OCI-LY3 (cell line): ENCODE results near the gene HOXC13.

Source experiments
- EZH2phosphoT487 ChIP-seq: fragments of 200-600 bp; shearing (Covaris generic); IDR thresholded peaks from 2 replicates; pipeline ENCODE4 v1.6.1; 2018; ENCODE audit warnings: antibody characterized with exemption, mixed run types, low read depth
- TF ChIP-seq, protein P1 (sequence below): fragments of 200-600, 300-600 bp; sonication (generic); IDR thresholded peaks from 2 replicates; pipeline ENCODE4 v1.5.1; 2014; ENCODE audit warnings: antibody characterized with exemption, low read length, low read depth

DNA sequence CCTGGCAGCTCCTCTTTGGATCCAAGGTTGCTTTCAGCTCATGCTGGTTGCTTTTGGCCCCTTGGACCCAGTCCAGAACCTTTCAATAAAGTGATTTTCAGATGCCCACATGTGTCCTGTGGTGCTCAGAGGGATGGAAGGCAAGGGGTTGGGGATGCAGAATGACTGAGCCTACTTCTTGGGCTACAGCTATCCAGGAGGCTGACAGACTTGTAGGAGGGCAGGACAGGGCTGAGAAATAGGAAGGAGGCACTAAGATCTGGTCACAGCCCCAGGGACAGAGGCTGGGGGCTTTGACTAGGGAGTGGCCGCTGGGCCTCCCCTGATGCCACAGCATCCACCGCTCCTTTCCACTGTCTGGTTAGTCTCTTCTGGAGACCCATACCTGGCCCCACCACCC is 33.1 kb downstream of the HOXC13 start:
- TF ChIP-seq, protein P1, sequence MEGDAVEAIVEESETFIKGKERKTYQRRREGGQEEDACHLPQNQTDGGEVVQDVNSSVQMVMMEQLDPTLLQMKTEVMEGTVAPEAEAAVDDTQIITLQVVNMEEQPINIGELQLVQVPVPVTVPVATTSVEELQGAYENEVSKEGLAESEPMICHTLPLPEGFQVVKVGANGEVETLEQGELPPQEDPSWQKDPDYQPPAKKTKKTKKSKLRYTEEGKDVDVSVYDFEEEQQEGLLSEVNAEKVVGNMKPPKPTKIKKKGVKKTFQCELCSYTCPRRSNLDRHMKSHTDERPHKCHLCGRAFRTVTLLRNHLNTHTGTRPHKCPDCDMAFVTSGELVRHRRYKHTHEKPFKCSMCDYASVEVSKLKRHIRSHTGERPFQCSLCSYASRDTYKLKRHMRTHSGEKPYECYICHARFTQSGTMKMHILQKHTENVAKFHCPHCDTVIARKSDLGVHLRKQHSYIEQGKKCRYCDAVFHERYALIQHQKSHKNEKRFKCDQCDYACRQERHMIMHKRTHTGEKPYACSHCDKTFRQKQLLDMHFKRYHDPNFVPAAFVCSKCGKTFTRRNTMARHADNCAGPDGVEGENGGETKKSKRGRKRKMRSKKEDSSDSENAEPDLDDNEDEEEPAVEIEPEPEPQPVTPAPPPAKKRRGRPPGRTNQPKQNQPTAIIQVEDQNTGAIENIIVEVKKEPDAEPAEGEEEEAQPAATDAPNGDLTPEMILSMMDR, result no peak
- no peak for TF ChIP-seq EZH2phosphoT487
